Type B pancreatic cell (in vitro differentiated cells): ENCODE results near the gene SLC4A5. TPM values are rescaled to one million over a fixed set of nuclear protein-coding genes. Genes with fewer than 3 reads are reported as not detected.

Source experiments
- DNase-seq: peaks from one replicate; pipeline ENCODE4 v3.0.0; 2021; ENCODE audit warnings: mixed read lengths; ENCODE audit not compliant: unreplicated experiment; ENCODE audit errors: extremely low spot score
- H3K27ac Mint-ChIP-seq: 2 replicates; pipeline ENCODE4 v1.8.0; 2021; ENCODE audit warnings: mild to moderate bottlenecking, mixed read lengths
- H3K27me3 Mint-ChIP-seq: 2 replicates; pipeline ENCODE4 v1.8.0; 2021; ENCODE audit warnings: mixed read lengths
- H3K36me3 Mint-ChIP-seq: 2 replicates; pipeline ENCODE4 v1.8.0; 2021; ENCODE audit warnings: mixed read lengths
- H3K4me1 Mint-ChIP-seq: one replicate; pipeline ENCODE4 v1.8.0; 2021; ENCODE audit warnings: mixed read lengths; ENCODE audit not compliant: unreplicated experiment
- H3K4me3 Mint-ChIP-seq: 2 replicates; pipeline ENCODE4 v1.8.0; 2021; ENCODE audit warnings: mild to moderate bottlenecking, mixed read lengths
- H3K9me3 Mint-ChIP-seq: 2 replicates; pipeline ENCODE4 v1.8.0; 2021; ENCODE audit warnings: mixed read lengths
- total RNA-seq: library from RNA; stranded (reverse); gene quantifications from 2 replicates; pipeline ENCODE4 v1.2.1, GENCODE V29; 2021; ENCODE audit warnings: low replicate concordance
- TF ChIP-seq, protein P1 (sequence below): fragments of 200-600 bp; sonication (generic); conservative IDR thresholded peaks from 2 replicates; pipeline ENCODE4 v1.5.0; 2021; ENCODE audit warnings: antibody characterized with exemption, mild to moderate bottlenecking

Gene SLC4A5
- total RNA-seq, 1 donor from 2014 or later, result 6.4 TPM

DNA sequence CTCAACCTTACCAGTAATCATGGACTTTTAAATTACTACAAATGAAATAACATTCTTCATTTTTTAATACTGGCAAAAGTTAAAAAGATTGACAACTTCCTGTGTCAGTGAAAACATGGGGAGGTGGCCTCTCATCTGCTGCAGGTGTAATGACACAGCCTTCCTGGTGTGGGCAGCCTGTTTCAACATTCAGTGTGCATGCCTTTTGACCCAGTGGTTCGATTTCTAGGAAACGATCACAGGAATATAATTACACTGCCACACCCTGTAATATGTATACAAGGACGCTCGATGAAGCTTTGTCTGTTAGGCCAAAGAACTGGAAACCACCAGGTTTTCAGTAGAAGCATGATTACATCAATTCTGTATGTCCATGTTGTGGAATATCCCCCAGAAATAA is 76.1 kb downstream of the SLC4A5 start:
- Mint-ChIP-seq H3K27me3 (no peaks in the 10 kb centered on the region), H3K9me3 (no peaks in the 10 kb centered on the region), H3K36me3 (no peaks in the 10 kb centered on the region), H3K4me3 (no peak overlapping the region), H3K4me1 (no peaks in the 10 kb centered on the region), H3K27ac (no peak overlapping the region)
- no peak for DNase-seq
- TF ChIP-seq, protein P1, sequence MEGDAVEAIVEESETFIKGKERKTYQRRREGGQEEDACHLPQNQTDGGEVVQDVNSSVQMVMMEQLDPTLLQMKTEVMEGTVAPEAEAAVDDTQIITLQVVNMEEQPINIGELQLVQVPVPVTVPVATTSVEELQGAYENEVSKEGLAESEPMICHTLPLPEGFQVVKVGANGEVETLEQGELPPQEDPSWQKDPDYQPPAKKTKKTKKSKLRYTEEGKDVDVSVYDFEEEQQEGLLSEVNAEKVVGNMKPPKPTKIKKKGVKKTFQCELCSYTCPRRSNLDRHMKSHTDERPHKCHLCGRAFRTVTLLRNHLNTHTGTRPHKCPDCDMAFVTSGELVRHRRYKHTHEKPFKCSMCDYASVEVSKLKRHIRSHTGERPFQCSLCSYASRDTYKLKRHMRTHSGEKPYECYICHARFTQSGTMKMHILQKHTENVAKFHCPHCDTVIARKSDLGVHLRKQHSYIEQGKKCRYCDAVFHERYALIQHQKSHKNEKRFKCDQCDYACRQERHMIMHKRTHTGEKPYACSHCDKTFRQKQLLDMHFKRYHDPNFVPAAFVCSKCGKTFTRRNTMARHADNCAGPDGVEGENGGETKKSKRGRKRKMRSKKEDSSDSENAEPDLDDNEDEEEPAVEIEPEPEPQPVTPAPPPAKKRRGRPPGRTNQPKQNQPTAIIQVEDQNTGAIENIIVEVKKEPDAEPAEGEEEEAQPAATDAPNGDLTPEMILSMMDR, result peak; percentile 39

DNA sequence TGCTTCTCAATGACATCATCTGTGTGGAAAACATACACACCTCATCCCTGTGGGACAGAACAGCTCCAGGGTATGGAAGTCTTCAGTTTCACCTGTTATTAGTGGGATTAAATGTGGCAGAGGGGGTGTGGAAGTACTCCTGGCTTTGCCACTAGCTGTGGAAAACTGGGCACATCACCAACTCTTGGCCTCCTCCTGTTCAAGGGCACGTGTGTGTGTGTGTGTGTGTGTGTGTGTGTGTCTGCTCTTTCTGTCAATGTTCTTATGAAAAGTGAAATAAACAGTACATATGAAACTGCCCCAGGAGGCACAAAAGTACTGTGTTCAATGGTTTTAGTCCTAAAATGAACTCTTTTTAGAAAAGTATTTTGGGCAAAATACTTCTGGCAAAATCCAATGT is 78.9 kb downstream of the SLC4A5 start:
- H3K9me3 Mint-ChIP-seq, result no peaks in the 10 kb centered on the region
- no peak overlapping the region for H3K27ac Mint-ChIP-seq

DNA sequence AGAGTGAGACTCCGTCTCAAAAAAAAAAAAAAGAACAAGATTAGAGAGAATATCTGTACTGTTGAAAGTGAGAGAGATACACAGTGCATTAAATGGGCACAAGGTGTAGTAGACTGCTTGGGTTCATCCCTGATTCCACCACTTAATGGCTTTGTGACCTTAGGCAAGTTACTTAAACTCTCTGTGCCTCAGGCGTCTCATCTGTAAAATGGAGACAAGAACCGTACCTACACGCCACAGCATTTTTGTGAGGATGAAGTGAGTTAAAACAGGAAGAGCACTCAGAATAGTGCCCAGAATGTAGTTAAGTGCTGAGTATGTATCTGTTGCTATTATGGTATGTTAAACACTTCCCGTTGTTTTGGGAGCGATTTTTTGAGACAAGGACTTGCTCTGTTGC is 80.5 kb downstream of the SLC4A5 start:
- H3K9me3 Mint-ChIP-seq, result no peaks in the 10 kb centered on the region
- no peaks in the 10 kb centered on the region for H3K27me3 Mint-ChIP-seq
- peaks cover 17% of the 10 kb centered on the region for H3K4me1 Mint-ChIP-seq
- no peak for DNase-seq
- no peak overlapping the region for H3K4me3 Mint-ChIP-seq
- H3K27ac Mint-ChIP-seq, result no peak overlapping the region
- TF ChIP-seq, protein P1, result no peak
- no peaks in the 10 kb centered on the region for H3K36me3 Mint-ChIP-seq

More for the DNA sequence above, 78.9 kb downstream of the SLC4A5 start:
- Mint-ChIP-seq H3K4me1 (peaks cover 17% of the 10 kb centered on the region), H3K27me3 (no peaks in the 10 kb centered on the region), H3K4me3 (no peak overlapping the region), H3K36me3 (no peaks in the 10 kb centered on the region)
- no peak for DNase-seq
- TF ChIP-seq, protein P1, result no peak

DNA sequence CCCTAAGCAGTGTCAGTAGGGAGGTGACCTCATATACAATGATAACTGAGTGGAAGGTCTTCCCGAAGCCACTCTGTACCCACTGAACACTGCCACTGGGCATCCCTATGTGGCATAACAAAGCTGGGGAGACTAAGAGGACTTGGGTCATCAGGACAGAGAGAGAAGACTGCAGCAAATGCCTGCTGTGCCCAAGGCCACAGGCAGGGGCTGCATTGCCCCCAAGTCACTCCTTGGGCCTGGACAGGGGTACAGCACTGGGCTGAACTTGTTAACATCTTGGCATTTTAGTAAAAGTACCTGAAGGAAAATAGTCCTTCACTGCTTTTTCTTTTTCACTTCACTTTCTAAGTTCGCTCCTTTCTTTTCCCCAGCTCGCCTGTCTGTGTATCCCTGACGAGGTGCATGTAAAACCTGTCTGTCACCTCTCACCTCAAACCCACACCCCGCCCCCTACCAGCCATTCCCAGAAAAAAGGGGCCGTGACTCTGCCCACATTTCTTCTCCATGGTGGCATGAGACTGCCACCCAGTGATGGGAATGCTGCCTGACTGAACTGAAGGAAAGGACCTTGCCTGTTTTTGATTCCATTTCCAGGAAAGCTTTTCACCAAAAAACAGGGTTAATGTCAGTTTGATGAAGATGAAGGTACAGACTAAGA is 81.9 kb downstream of the SLC4A5 start:
- no peak for DNase-seq
- TF ChIP-seq, protein P1, result peak; percentile 41
- H3K36me3 Mint-ChIP-seq, result no peaks in the 10 kb centered on the region
- peaks cover 17% of the 10 kb centered on the region for H3K4me1 Mint-ChIP-seq
- H3K9me3 Mint-ChIP-seq, result no peaks in the 10 kb centered on the region
- peak overlapping the region; percentile 4 for H3K27ac Mint-ChIP-seq
- no peaks in the 10 kb centered on the region for H3K27me3 Mint-ChIP-seq
- H3K4me3 Mint-ChIP-seq, result no peak overlapping the region

DNA sequence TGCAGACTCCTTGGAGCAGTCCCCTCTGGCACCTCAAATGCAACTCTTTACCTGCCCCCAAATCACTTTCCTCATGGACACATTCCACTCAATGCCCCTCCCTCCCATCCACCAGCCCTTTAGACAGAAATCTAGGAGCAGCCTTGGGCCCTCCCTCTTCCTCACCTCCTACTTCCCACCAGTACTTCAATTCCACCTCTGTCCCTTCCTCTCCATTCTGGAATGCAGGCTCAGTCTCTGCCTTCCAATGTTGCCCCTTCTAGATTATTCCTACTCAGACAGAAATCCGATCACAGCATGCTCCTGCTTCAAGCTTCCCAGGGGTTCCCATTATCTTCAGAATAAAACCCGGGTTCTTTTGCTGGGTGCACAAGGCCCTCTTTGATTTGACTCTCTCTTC is 82.7 kb downstream of the SLC4A5 start:
- Mint-ChIP-seq H3K27ac (no peak overlapping the region), H3K36me3 (no peaks in the 10 kb centered on the region)
- TF ChIP-seq, protein P1, result no peak

More for the DNA sequence above, 82.7 kb downstream of the SLC4A5 start:
- Mint-ChIP-seq H3K4me3 (no peak overlapping the region), H3K9me3 (no peaks in the 10 kb centered on the region), H3K4me1 (peaks cover 17% of the 10 kb centered on the region), H3K27me3 (no peaks in the 10 kb centered on the region)
- DNase-seq, result no peak
